Transverse colon (tissue), 4 donors: Measurements from ENCODE around the gene PIGA.

Experiments used
- EP300 ChIP-seq: sonication (generic); formaldehyde crosslinking; IDR thresholded peaks from one replicate; pipeline ENCODE4 v1.6.1; 2017; ENCODE audit warnings: antibody characterized with exemption, low read depth
- POLR2A ChIP-seq: fragments of 450-650 bp; IDR thresholded peaks from one replicate; pipeline ENCODE4 v1.6.1; 2016; ENCODE audit warnings: antibody characterized with exemption, mild to moderate bottlenecking, moderate library complexity
- POLR2AphosphoS5 ChIP-seq, 3 donors: sonication (generic); formaldehyde crosslinking; IDR thresholded peaks; one replicate each; pipeline ENCODE4 v1.6.1; 2016; ENCODE audit warnings: antibody characterized with exemption in 3 of 3
- TF ChIP-seq, protein P1 (sequence below), 5 experiments: fragments of 200-600 bp in 3 of 5; fragments of 450-650 bp in 2 of 5; sonication (generic) in 3 of 5; IDR thresholded peaks; 1 replicate in 2 of 5; 2 replicates in 3 of 5; pipeline ENCODE4 v1.5.1; 2016 to 2017; ENCODE audit warnings: antibody characterized with exemption in 5 of 5, inconsistent platforms in 3 of 5, mild to moderate bottlenecking in 2 of 5, moderate library complexity in 1 of 5

DNA sequence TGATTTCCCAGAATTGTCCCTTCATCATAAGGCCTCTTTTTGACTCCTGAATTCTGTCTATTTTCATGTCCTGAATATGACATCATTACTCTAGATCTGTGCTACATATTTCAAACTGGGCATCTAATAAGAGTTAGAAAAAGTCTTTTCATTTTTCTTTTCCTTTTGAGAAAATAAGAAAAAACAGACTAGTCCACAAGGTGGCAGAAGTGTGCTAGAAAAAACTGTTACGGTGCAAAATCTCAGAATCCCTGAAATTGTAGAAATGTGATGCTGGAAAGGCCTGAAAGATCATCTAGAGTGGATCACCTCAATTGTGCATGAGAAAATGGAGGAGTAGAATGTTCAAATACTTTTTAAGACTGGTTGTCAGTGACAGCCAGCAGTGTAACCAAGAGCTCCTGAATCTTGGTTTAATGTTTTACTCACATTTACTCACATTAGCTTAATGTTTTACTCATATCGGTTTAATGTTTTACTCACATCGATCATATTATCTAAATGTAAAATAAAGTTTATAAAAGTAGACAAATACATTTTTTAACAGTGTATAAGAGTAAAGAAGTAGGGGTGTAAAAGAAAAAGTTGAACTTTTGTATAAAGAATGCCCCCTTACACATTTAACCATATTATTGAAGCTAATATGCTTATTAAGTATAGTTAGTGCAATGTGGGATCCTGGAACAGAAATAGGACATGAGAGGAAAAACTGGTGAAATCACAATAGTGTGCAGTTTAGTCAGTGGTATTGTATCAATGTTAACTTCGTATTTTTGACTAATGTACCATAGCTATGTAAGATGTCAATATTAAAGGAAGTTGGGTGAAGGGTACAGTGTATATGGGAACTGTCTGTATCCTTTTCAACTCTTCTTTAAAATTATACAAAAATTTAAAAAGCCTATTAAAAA is 35.1 kb downstream of the PIGA start:
- TF ChIP-seq, protein P1, sequence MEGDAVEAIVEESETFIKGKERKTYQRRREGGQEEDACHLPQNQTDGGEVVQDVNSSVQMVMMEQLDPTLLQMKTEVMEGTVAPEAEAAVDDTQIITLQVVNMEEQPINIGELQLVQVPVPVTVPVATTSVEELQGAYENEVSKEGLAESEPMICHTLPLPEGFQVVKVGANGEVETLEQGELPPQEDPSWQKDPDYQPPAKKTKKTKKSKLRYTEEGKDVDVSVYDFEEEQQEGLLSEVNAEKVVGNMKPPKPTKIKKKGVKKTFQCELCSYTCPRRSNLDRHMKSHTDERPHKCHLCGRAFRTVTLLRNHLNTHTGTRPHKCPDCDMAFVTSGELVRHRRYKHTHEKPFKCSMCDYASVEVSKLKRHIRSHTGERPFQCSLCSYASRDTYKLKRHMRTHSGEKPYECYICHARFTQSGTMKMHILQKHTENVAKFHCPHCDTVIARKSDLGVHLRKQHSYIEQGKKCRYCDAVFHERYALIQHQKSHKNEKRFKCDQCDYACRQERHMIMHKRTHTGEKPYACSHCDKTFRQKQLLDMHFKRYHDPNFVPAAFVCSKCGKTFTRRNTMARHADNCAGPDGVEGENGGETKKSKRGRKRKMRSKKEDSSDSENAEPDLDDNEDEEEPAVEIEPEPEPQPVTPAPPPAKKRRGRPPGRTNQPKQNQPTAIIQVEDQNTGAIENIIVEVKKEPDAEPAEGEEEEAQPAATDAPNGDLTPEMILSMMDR (IDR thresholded peaks at IDR 0.05) = peak; percentile 29 to 47 (median 32)
- TF ChIP-seq EP300 = no peak
- TF ChIP-seq POLR2A = no peak
- no peak for TF ChIP-seq POLR2AphosphoS5 (IDR thresholded peaks at IDR 0.05)
